ENCODE measurements around the gene COL4A2. TPM values are rescaled to one million over a fixed set of nuclear protein-coding genes. Genes with fewer than 3 reads are reported as not detected.

Gene COL4A2
- polyA plus RNA-seq, 1 donor (not counting 4 experiments of a cell fraction or from before 2014, with no cell fraction given): 30.7 TPM

DNA sequence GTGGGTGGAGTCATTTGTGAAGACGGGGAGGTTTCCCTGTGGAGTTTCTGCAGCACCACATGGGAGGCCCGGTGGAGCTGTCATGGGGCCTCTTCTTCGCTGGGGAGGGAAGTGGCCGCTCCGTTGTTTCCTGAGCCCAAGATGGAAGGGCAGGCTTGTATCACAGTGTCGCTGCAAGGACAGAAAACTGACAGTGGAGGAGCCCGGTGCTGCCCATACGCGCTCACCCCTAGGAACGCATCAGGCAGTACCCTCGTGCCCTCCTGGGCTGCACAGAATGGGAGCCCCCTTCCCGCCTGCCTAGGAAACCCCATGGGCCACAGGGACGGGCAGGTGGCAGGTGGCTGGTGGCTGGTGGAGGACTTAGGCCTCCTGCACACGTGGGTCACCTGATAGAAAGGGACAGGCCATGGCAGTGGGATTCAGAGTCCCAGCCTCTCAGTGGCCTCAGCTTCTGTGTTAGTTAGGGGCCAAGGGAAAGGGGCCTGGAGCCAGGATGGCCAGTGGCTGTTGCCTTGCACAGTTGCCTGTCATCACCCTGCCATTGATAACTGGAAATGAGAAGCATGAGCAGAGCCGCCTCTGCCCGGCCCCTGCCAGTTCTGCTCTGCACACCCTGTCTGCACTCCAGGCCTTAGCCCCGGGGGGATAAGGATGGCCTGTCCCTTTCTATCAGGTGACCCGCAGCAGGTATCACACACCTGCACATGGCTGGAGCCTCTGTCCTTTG lies 7.6 kb downstream of the COL4A2 start:
- FAIRE-seq: no peak
- no peaks in the 10 kb centered on the region for H3K9me3 ChIP-seq (ENCODE audit: control insufficient read depth, low read depth, low read length)
- H3K4me2 ChIP-seq (ENCODE audit: control insufficient read depth, extremely low read depth, insufficient read depth, low read depth, low read length): no peak overlapping the region
- peaks cover 30% of the 10 kb centered on the region for H3K4me1 ChIP-seq (ENCODE audit: control insufficient read depth, extremely low read depth, insufficient read depth, low read length)
- no peak overlapping the region for H3K4me3 ChIP-seq (ENCODE audit: control insufficient read depth in 2 of 3, extremely low read depth in 1 of 3, insufficient read depth in 2 of 3, low read depth in 1 of 3, low read length in 3 of 3)
- no peak overlapping the region for H3K27ac ChIP-seq (ENCODE audit: control insufficient read depth, insufficient read depth, low read length)
- H2AFZ ChIP-seq (ENCODE audit: control insufficient read depth, low read length): no peak overlapping the region
- TF ChIP-seq EZH2 (IDR thresholded peaks at IDR 0.05; ENCODE audit: low read length): no peak
- TF ChIP-seq, protein P1, sequence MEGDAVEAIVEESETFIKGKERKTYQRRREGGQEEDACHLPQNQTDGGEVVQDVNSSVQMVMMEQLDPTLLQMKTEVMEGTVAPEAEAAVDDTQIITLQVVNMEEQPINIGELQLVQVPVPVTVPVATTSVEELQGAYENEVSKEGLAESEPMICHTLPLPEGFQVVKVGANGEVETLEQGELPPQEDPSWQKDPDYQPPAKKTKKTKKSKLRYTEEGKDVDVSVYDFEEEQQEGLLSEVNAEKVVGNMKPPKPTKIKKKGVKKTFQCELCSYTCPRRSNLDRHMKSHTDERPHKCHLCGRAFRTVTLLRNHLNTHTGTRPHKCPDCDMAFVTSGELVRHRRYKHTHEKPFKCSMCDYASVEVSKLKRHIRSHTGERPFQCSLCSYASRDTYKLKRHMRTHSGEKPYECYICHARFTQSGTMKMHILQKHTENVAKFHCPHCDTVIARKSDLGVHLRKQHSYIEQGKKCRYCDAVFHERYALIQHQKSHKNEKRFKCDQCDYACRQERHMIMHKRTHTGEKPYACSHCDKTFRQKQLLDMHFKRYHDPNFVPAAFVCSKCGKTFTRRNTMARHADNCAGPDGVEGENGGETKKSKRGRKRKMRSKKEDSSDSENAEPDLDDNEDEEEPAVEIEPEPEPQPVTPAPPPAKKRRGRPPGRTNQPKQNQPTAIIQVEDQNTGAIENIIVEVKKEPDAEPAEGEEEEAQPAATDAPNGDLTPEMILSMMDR (optimal IDR thresholded peaks at IDR 0.05 in 1 of 3, IDR thresholded peaks at IDR 0.05 in 1 of 3, conservative IDR thresholded peaks at IDR 0.05 in 1 of 3; ENCODE audit: extremely low read depth in 1 of 3, insufficient read depth in 2 of 3, low read length in 3 of 3): no peak
- H3K9ac ChIP-seq (ENCODE audit: control insufficient read depth, extremely low read depth, insufficient read depth, low read length): no peak overlapping the region
- H3K27me3 ChIP-seq (ENCODE audit: control insufficient read depth, extremely low read depth, insufficient read depth, low read length): no peaks in the 10 kb centered on the region
- no peaks in the 10 kb centered on the region for H3K9me1 ChIP-seq (ENCODE audit: control insufficient read depth, extremely low read depth, insufficient read depth, low read length)
- peaks cover 78% of the 10 kb centered on the region for H3K79me2 ChIP-seq (ENCODE audit: control insufficient read depth, insufficient read depth, low read length)
- H4K20me1 ChIP-seq (ENCODE audit: control insufficient read depth, extremely low read depth, insufficient read depth, low read length): no peaks in the 10 kb centered on the region
- peaks cover 5 to 25% of the 10 kb centered on the region in 2 experiments for H3K36me3 ChIP-seq (ENCODE audit: control insufficient read depth in 2 of 2, extremely low read depth in 1 of 2, insufficient read depth in 2 of 2, low read length in 2 of 2)
- dilution Hi-C loops (cut with MboI; ENCODE audit: extremely low pct_ligation_motif_present, low sequenced_read_pairs): no loop called here
- DNase-seq (ENCODE audit: low read depth, low spot score): no peak

DNA sequence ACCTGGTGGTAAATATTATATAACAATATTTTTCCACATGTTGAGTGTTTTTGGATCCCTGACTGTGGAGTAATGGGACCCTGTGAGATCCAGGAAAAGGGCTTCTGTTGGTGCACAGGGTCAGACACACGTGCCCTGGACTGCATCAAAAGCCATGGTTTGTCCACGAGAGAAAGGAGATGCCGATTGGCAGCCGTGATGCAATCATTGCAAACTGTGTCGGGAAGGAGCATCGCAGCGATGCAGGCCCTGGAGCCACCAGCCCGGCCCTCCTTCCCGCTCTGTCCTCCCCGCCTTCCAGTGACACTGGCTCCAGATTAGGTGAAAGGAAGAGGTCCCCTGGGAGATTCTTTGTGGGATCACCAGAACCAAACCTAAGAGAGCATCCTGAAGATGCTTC lies 9.1 kb downstream of the COL4A2 start:
- Histone ChIP-seq H3K27ac (ENCODE audit: control insufficient read depth, insufficient read depth, low read length) (no peak overlapping the region), H3K36me3 (ENCODE audit: control insufficient read depth in 2 of 2, extremely low read depth in 1 of 2, insufficient read depth in 2 of 2, low read length in 2 of 2) (peaks cover 2 to 19% of the 10 kb centered on the region in 2 experiments), H3K27me3 (ENCODE audit: control insufficient read depth, extremely low read depth, insufficient read depth, low read length) (no peaks in the 10 kb centered on the region), H3K9ac (ENCODE audit: control insufficient read depth, extremely low read depth, insufficient read depth, low read length) (no peak overlapping the region), H3K9me3 (ENCODE audit: control insufficient read depth, low read depth, low read length) (no peaks in the 10 kb centered on the region), H3K9me1 (ENCODE audit: control insufficient read depth, extremely low read depth, insufficient read depth, low read length) (no peaks in the 10 kb centered on the region), H3K4me1 (ENCODE audit: control insufficient read depth, extremely low read depth, insufficient read depth, low read length) (peaks cover 36% of the 10 kb centered on the region), H3K79me2 (ENCODE audit: control insufficient read depth, insufficient read depth, low read length) (peaks cover 66% of the 10 kb centered on the region), H2AFZ (ENCODE audit: control insufficient read depth, low read length) (no peak overlapping the region), H3K4me2 (ENCODE audit: control insufficient read depth, extremely low read depth, insufficient read depth, low read depth, low read length) (no peak overlapping the region), H3K4me3 (ENCODE audit: control insufficient read depth in 2 of 3, extremely low read depth in 1 of 3, insufficient read depth in 2 of 3, low read depth in 1 of 3, low read length in 3 of 3) (no peak overlapping the region), H4K20me1 (ENCODE audit: control insufficient read depth, extremely low read depth, insufficient read depth, low read length) (no peaks in the 10 kb centered on the region)
- DNase-seq (ENCODE audit: low read depth, low spot score): no peak
- no peak for TF ChIP-seq EZH2 (IDR thresholded peaks at IDR 0.05; ENCODE audit: low read length)
- TF ChIP-seq, protein P1 (optimal IDR thresholded peaks at IDR 0.05 in 1 of 3, IDR thresholded peaks at IDR 0.05 in 1 of 3, conservative IDR thresholded peaks at IDR 0.05 in 1 of 3; ENCODE audit: extremely low read depth in 1 of 3, insufficient read depth in 2 of 3, low read length in 3 of 3): no peak
- no peak for FAIRE-seq
- dilution Hi-C loops (cut with MboI; ENCODE audit: extremely low pct_ligation_motif_present, low sequenced_read_pairs): no loop called here

Data from keratinocyte (primary cell).